Sigmoid colon (tissue), 4 donors: ENCODE measurements around the gene TMEM213.

Experiments used
- CTCF ChIP-seq, 4 experiments: fragments of 450-650 bp in 3 of 4; fragments of 200-600 bp in 1 of 4; IDR thresholded peaks; one replicate each; pipeline ENCODE4 v1.5.1; 2016 to 2019; ENCODE audit warnings: antibody characterized with exemption in 4 of 4, mild to moderate bottlenecking in 3 of 4, moderate library complexity in 2 of 4
- POLR2AphosphoS5 ChIP-seq, 4 donors: sonication (generic); formaldehyde crosslinking; IDR thresholded peaks; one replicate each; pipeline ENCODE4 v1.6.1; 2017; ENCODE audit warnings: antibody characterized with exemption in 4 of 4

GRCh38 chr7:138837627-138838026 is 39.8 kb downstream of the TMEM213 start:
- TF ChIP-seq POLR2AphosphoS5 (IDR thresholded peaks at IDR 0.05) (no peak), CTCF (IDR thresholded peaks at IDR 0.05) (no peak)
